A549 treated with CpdA at 1 μM for 4 hours (cell line): ENCODE measurements around the gene PUS10. TPM values are rescaled to one million over a fixed set of nuclear protein-coding genes. Genes with fewer than 3 reads are reported as not detected.

Experiments
- total RNA-seq: library from RNA; stranded (reverse); fragments of 200-300 nt; extraction: Qiagen RNA extraction; gene quantifications from 5 replicates; pipeline ENCODE4 v1.2.3, GENCODE V29; 2022; ENCODE audit warnings: low read depth

Gene PUS10, protein sequence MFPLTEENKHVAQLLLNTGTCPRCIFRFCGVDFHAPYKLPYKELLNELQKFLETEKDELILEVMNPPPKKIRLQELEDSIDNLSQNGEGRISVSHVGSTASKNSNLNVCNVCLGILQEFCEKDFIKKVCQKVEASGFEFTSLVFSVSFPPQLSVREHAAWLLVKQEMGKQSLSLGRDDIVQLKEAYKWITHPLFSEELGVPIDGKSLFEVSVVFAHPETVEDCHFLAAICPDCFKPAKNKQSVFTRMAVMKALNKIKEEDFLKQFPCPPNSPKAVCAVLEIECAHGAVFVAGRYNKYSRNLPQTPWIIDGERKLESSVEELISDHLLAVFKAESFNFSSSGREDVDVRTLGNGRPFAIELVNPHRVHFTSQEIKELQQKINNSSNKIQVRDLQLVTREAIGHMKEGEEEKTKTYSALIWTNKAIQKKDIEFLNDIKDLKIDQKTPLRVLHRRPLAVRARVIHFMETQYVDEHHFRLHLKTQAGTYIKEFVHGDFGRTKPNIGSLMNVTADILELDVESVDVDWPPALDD
- total RNA-seq: 2.5 to 4.0 TPM (median 2.6 TPM) in 5 replicates

DNA sequence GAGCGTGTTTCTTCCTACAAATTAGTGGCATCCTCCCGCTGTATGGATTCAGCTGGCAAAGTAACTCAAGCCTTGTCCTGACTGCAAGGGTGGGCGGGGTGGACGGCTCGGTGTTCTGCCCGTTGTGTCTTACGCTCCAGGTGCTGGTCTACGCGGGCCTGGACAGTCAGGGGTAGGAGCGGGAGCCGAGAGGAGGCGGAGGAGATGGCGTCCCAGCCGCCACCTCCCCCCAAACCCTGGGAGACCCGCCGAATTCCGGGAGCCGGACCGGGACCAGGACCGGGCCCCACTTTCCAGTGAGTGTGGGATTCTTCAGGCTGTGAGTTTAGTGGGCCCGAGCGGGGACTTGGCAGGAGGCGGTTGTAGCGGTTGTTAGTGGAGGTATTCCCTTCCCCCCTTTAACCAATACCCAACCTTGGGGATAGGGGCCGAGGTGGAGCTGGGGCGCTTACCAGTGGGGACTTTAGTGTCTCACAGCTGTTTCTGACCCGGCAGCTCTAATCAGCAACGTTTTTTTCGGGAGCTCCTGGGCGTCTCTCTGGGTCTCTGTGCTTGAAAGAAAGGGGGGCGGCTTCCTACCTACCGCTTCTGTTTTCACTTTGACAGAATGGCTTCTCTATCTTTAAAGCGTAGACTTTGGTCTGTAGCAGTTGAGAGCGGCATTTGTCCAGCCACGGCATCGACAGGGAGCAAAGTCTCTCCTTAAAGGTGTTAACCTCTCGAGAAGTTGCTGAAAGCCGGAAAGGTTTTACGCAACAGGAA lies at the start of gene PUS10, which contains the start of gene PEX13:
TSS of gene PUS10 (minus strand) at position 700 of the 762 bp plus-strand sequence. CDS start 6,365 bp downstream, outside the sequence.
TSS of gene PEX13 (plus strand) at position 165 of the 762 bp plus-strand sequence. CDS start at position 205, 40 bp downstream.

GRCh38 chr2:61065714-61066709 lies 48.0 kb upstream of the PUS10 start, which contains the start of gene SANBR:
Gene SANBR (plus strand): TSS chr2:61065871. CDS start chr2:61070351, 4,480 bp downstream.

Other genes with a start within 250 kb of the PUS10 start
- gene REL, start 136.7 kb downstream of the PUS10 start, total RNA-seq: 1.6 to 3.4 TPM (median 3.4 TPM) in 5 replicates
- gene PEX13, start 535 bp downstream of the PUS10 start, total RNA-seq: 15.4 to 17.5 TPM (median 16.6 TPM) in 5 replicates
- gene SANBR, start 47.6 kb upstream of the PUS10 start, total RNA-seq: 9.8 to 14.4 TPM (median 12.1 TPM) in 5 replicates
- gene C2orf74, start 143.9 kb upstream of the PUS10 start, total RNA-seq: 15.9 to 23.9 TPM (median 16.7 TPM) in 5 replicates